ENCODE results near the gene SH3BP5.

- no peak for TF ChIP-seq CTCF (IDR thresholded peaks at IDR 0.05)
- TF ChIP-seq POLR2A (IDR thresholded peaks at IDR 0.05) = no peak
Measured at GRCh38 chr3:15368561-15369135, 36.3 kb upstream of the SH3BP5 start.

Data from Peyer's patch (tissue), 4 donors.